ENCODE data around the gene SORCS3. TPM values are rescaled to one million over a fixed set of nuclear protein-coding genes. Genes with fewer than 3 reads are reported as not detected.
A peak's percentile ranks its signal among the peaks of the same experiment; 100 is the strongest.

Gene SORCS3
- total and polyA plus RNA-seq, 10 of the 15 experiments (the other 5 are each of a cell fraction or from before 2014, with no cell fraction given) = 0.01 to 0.04 (median 0.02) TPM; not detected in 7

- no peak overlapping the region for H3K4me2 ChIP-seq (ENCODE audit: control insufficient read depth, insufficient read depth)
- TF ChIP-seq REST (IDR thresholded peaks at IDR 0.05; ENCODE audit: low read depth, low read length) (peak; percentile 69; the same call in 1 of the 2 replicates), IRF4 (IDR thresholded peaks at IDR 0.05; ENCODE audit: low read depth, low read length) (no peak)
Measured at GRCh38 chr10:104750291-104750690, 109.2 kb downstream of the SORCS3 start.

GRCh38 chr10:104762793-104763192 lies 121.7 kb downstream of the SORCS3 start:
- Histone ChIP-seq H2AFZ (ENCODE audit: control insufficient read depth, low read depth, low read length) (no peak overlapping the region), H4K20me1 (ENCODE audit: control insufficient read depth, insufficient read depth) (no peaks in the 10 kb centered on the region), H3K4me1 (ENCODE audit: control insufficient read depth, insufficient read depth, low read length) (no peaks in the 10 kb centered on the region), H3K4me2 (ENCODE audit: control insufficient read depth, insufficient read depth) (no peak overlapping the region), H3K4me3 (no peak overlapping the region), H3K36me3 (ENCODE audit: control insufficient read depth in 2 of 2, insufficient read depth in 2 of 2, low read length in 1 of 2) (no peaks in the 10 kb centered on the region), H3K9me3 (replicated peaks; ENCODE audit: control insufficient read depth, insufficient read depth, low read length) (no peaks in the 10 kb centered on the region), H3K79me2 (ENCODE audit: control insufficient read depth, insufficient read depth, low read length) (no peaks in the 10 kb centered on the region), H3K27me3 (replicated peaks in 1 of 2; ENCODE audit: control insufficient read depth in 2 of 2, insufficient read depth in 2 of 2, low read length in 1 of 2) (no peaks in the 10 kb centered on the region), H3K27ac (ENCODE audit: control insufficient read depth, insufficient read depth) (no peak overlapping the region), H3K9ac (ENCODE audit: control insufficient read depth, insufficient read depth, low read length) (no peak overlapping the region)
- ATAC-seq = no peak; the same call in 2 of the 3 replicates
- in situ Hi-C loops (cut with MboI) (no loop called here), intact Hi-C loops (cut with micrococcal nuclease; ENCODE audit: unreplicated experiment) (no loop called here)
- BruUV-seq (replicated peaks) = no TSS peak
- ChIA-PET RAD21 (ENCODE audit: unreplicated experiment) (no interaction called here), SMC1A (ENCODE audit: uncharacterized antibody, unreplicated experiment) (interaction anchor here (1.4 to 1.6 kb wide), 2 partner anchors 11 to 12 kb away, joined by 5 read pairs; no protein-coding TSS in a partner anchor), CTCF (interaction anchor here (1.0 kb wide), 1 partner anchor 11 kb away, joined by 3 read pairs; no protein-coding TSS in a partner anchor), POLR2A (no interaction called here)
- FAIRE-seq = no peak
- DNase-seq (ENCODE audit: low read depth, low spot score) = no peak
- WGBS (ENCODE audit: insufficient coverage, insufficient replicate concordance, low lambda C conversion rate, missing lambda C conversion rate) = 7% methylated on average over 4 of the region's 4 CpGs
- TF ChIP-seq FOXM1 (IDR thresholded peaks at IDR 0.05; ENCODE audit: low read depth, low read length) (no peak), NR2C2 (IDR thresholded peaks at IDR 0.05; ENCODE audit: borderline replicate concordance, control insufficient read depth, insufficient read length, low read depth) (no peak), RBBP5 (conservative IDR thresholded peaks at IDR 0.05) (no peak), PKNOX1 (IDR thresholded peaks at IDR 0.05) (no peak), TCF3 (IDR thresholded peaks at IDR 0.05; ENCODE audit: borderline replicate concordance, insufficient read depth, low read depth, low read length) (no peak), STAT1 (conservative IDR thresholded peaks at IDR 0.05) (no peak), NFXL1 (IDR thresholded peaks at IDR 0.05; ENCODE audit: borderline replicate concordance) (no peak), BHLHE40 (IDR thresholded peaks at IDR 0.05; ENCODE audit: borderline replicate concordance in 1 of 2, low read depth in 2 of 2, low read length in 1 of 2) (no peak), YY1 (IDR thresholded peaks at IDR 0.05; ENCODE audit: low read depth, low read length) (no peak)

More at GRCh38 chr10:104750291-104750690, 109.2 kb downstream of the SORCS3 start:
- Histone ChIP-seq H3K4me3 (no peak overlapping the region), H3K27me3 (replicated peaks in 1 of 2; ENCODE audit: control insufficient read depth in 2 of 2, insufficient read depth in 2 of 2, low read length in 1 of 2) (no peaks in the 10 kb centered on the region), H4K20me1 (ENCODE audit: control insufficient read depth, insufficient read depth) (no peaks in the 10 kb centered on the region), H3K36me3 (ENCODE audit: control insufficient read depth in 2 of 2, insufficient read depth in 2 of 2, low read length in 1 of 2) (no peaks in the 10 kb centered on the region), H3K4me1 (ENCODE audit: control insufficient read depth, insufficient read depth, low read length) (no peaks in the 10 kb centered on the region), H3K79me2 (ENCODE audit: control insufficient read depth, insufficient read depth, low read length) (no peaks in the 10 kb centered on the region), H3K9me3 (replicated peaks; ENCODE audit: control insufficient read depth, insufficient read depth, low read length) (no peaks in the 10 kb centered on the region), H2AFZ (ENCODE audit: control insufficient read depth, low read depth, low read length) (no peak overlapping the region), H3K9ac (ENCODE audit: control insufficient read depth, insufficient read depth, low read length) (no peak overlapping the region), H3K27ac (ENCODE audit: control insufficient read depth, insufficient read depth) (no peak overlapping the region)
- FAIRE-seq = no peak
- CTCF ChIA-PET = no interaction called here
- BruUV-seq (replicated peaks) = no TSS peak
- POLR2A ChIA-PET = no interaction called here
- DNase-seq (ENCODE audit: low read depth, low spot score) = no peak
- ATAC-seq = no peak
- SMC1A ChIA-PET (ENCODE audit: uncharacterized antibody, unreplicated experiment) = no interaction called here
- intact Hi-C loops (cut with micrococcal nuclease; ENCODE audit: unreplicated experiment) = no loop called here
- RAD21 ChIA-PET (ENCODE audit: unreplicated experiment) = no interaction called here
- in situ Hi-C loops (cut with MboI) = no loop called here
- 0% methylated on average over 2 of the region's 2 CpGs for WGBS (ENCODE audit: insufficient coverage, insufficient replicate concordance, low lambda C conversion rate, missing lambda C conversion rate)

All from GM12878 (cell line).